Small intestine (tissue), 7 donors: ENCODE results near the gene MAPKBP1. TPM values are rescaled to one million over a fixed set of nuclear protein-coding genes. Genes with fewer than 3 reads are reported as not detected.

ENCODE experiments used
- DNase-seq, 2 donors: peaks; one replicate each; pipeline versions ENCODE4 v3.0.0 to v3.0.0-alpha.2; 2013
- FAIRE-seq: peaks from 2 replicates; lab custom pipeline; 2012; peaks lifted over from hg19 to GRCh38; lab: Jason Lieb, UNC
- H3K27ac ChIP-seq, 3 donors: one replicate each; pipeline ENCODE4 v1.5.1; 2013; ENCODE audit warnings: low read length in 2 of 3, mild to moderate bottlenecking in 2 of 3, control low read depth in 1 of 3, inconsistent platforms in 1 of 3, low read depth in 1 of 3, moderate library complexity in 1 of 3
- H3K27me3 ChIP-seq, 3 donors: one replicate each; pipeline ENCODE4 v1.6.1; 2013; ENCODE audit warnings: low read length in 3 of 3, inconsistent platforms in 1 of 3; ENCODE audit not compliant: control insufficient read depth in 3 of 3, insufficient read depth in 3 of 3
- H3K36me3 ChIP-seq, 3 donors: one replicate each; pipeline ENCODE4 v1.6.1; 2013; ENCODE audit warnings: low read length in 3 of 3, inconsistent platforms in 1 of 3, low read depth in 1 of 3, mild to moderate bottlenecking in 1 of 3, moderate library complexity in 1 of 3; ENCODE audit not compliant: control insufficient read depth in 3 of 3, insufficient read depth in 2 of 3
- H3K4me1 ChIP-seq, 3 donors: one replicate each; pipeline ENCODE4 v1.6.1; 2013; ENCODE audit warnings: low read length in 2 of 3, inconsistent platforms in 1 of 3, low read depth in 1 of 3, mild to moderate bottlenecking in 1 of 3, moderate library complexity in 1 of 3; ENCODE audit not compliant: control insufficient read depth in 3 of 3, insufficient read depth in 2 of 3
- H3K4me3 ChIP-seq, 3 donors: one replicate each; pipeline ENCODE4 v1.5.1; 2013; ENCODE audit warnings: low read length in 3 of 3, control low read depth in 1 of 3, inconsistent platforms in 1 of 3, low read depth in 1 of 3, mild to moderate bottlenecking in 1 of 3, moderate library complexity in 1 of 3
- H3K9me3 ChIP-seq, 2 donors: one replicate each; pipeline ENCODE4 v1.6.1; 2013; ENCODE audit warnings: low read depth in 1 of 2, low read length in 1 of 2; ENCODE audit not compliant: control insufficient read depth in 2 of 2, insufficient read depth in 1 of 2
- WGBS, 3 donors: extraction: QIAGEN DNeasy Blood & Tissue Kit; methylation state at CpG; one replicate each; pipeline ENCODE4 v1.1.7; 2013; 5-methylcytosine and 5-hydroxymethylcytosine counted together
- polyA plus RNA-seq, 4 donors: library from polyadenylated mRNA; stranded (reverse) in 3 of 4; unstranded in 1 of 4; fragments of 200-250 nt in 3 of 4; fragments of 120-200 nt in 1 of 4; gene quantifications; one replicate each; pipeline versions ENCODE4 v1.2.1 to v1.2.3, GENCODE V29; 2013
- donor health status: healthy with polysubstance abuse.
- donor health status: control.
- donor health status: control.
- donor health status: Bipolar disorder and iron deficiency.
- donor health status: healthy.

Gene MAPKBP1
- polyA plus RNA-seq, 4 donors, result 8.3 to 30.2 (median 23.6) TPM

GRCh38 chr15:41822471-41822870 is 48.2 kb downstream of the MAPKBP1 start:
- peaks cover 0 to 12% (median 0%) of the 10 kb centered on the region in 3 donors for H3K4me1 ChIP-seq
- H3K27ac ChIP-seq, result no peak overlapping the region
- H3K4me3 ChIP-seq, result no peak overlapping the region
- no peak for FAIRE-seq
- DNase-seq, result no peak
- H3K9me3 ChIP-seq, result no peaks in the 10 kb centered on the region
- WGBS, 3 donors, result 93 to 98% (median 98%) methylated on average over 6 of the region's 6 CpGs
- no peaks in the 10 kb centered on the region for H3K27me3 ChIP-seq
- H3K36me3 ChIP-seq, result peaks cover 0 to 93% (median 21%) of the 10 kb centered on the region in 3 donors

- H3K9me3 ChIP-seq, result no peaks in the 10 kb centered on the region
- no peaks in the 10 kb centered on the region for H3K27me3 ChIP-seq
- no peak overlapping the region for H3K4me3 ChIP-seq
- FAIRE-seq (no peak), DNase-seq (no peak)
- peaks cover 0 to 88% (median 21%) of the 10 kb centered on the region in 3 donors for H3K36me3 ChIP-seq
- WGBS, 3 donors, result 93 to 96% (median 96%) methylated on average over 6 of the region's 6 CpGs
- H3K4me1 ChIP-seq, result peaks cover 0 to 12% (median 0%) of the 10 kb centered on the region in 3 donors
- H3K27ac ChIP-seq, result no peak overlapping the region
Measured at GRCh38 chr15:41822957-41823356, 48.7 kb downstream of the MAPKBP1 start.

- no peak overlapping the region for H3K27ac ChIP-seq
- no peak overlapping the region for H3K4me3 ChIP-seq
- 84 to 93% (median 92%) methylated on average over 11 of the region's 11 CpGs for WGBS, 3 donors
- peaks cover 0 to 83% (median 20%) of the 10 kb centered on the region in 3 donors for H3K36me3 ChIP-seq
- H3K4me1 ChIP-seq, result peaks cover 0 to 12% (median 0%) of the 10 kb centered on the region in 3 donors
- no peak for FAIRE-seq
- DNase-seq, result no peak
- no peaks in the 10 kb centered on the region for H3K27me3 ChIP-seq
- no peaks in the 10 kb centered on the region for H3K9me3 ChIP-seq
Measured at GRCh38 chr15:41823502-41823901, 49.2 kb downstream of the MAPKBP1 start.

- H3K4me1 ChIP-seq, result peaks cover 3 to 15% (median 6%) of the 10 kb centered on the region in 3 donors
- no peak overlapping the region for H3K4me3 ChIP-seq
- H3K9me3 ChIP-seq, result no peaks in the 10 kb centered on the region
- peaks cover 0 to 76% (median 14%) of the 10 kb centered on the region in 3 donors for H3K36me3 ChIP-seq
- no peaks in the 10 kb centered on the region for H3K27me3 ChIP-seq
- WGBS, 3 donors, result 94 to 96% (median 96%) methylated on average over 19 of the region's 19 CpGs
- H3K27ac ChIP-seq, result no peak overlapping the region
- DNase-seq (no peak), FAIRE-seq (no peak)
Measured at GRCh38 chr15:41824062-41824745, 49.9 kb downstream of the MAPKBP1 start.

GRCh38 chr15:41825145-41825544 is 50.9 kb downstream of the MAPKBP1 start:
- DNase-seq (no peak), FAIRE-seq (no peak)
- H3K4me3 ChIP-seq, result no peak overlapping the region
- no peaks in the 10 kb centered on the region for H3K27me3 ChIP-seq
- WGBS, 3 donors, result 90 to 96% (median 95%) methylated on average over 10 of the region's 10 CpGs
- no peak overlapping the region for H3K27ac ChIP-seq
- no peaks in the 10 kb centered on the region for H3K9me3 ChIP-seq
- peaks cover 2 to 72% (median 13%) of the 10 kb centered on the region in 3 donors for H3K36me3 ChIP-seq
- H3K4me1 ChIP-seq, result peaks cover 3 to 19% (median 6%) of the 10 kb centered on the region in 3 donors

DNA sequence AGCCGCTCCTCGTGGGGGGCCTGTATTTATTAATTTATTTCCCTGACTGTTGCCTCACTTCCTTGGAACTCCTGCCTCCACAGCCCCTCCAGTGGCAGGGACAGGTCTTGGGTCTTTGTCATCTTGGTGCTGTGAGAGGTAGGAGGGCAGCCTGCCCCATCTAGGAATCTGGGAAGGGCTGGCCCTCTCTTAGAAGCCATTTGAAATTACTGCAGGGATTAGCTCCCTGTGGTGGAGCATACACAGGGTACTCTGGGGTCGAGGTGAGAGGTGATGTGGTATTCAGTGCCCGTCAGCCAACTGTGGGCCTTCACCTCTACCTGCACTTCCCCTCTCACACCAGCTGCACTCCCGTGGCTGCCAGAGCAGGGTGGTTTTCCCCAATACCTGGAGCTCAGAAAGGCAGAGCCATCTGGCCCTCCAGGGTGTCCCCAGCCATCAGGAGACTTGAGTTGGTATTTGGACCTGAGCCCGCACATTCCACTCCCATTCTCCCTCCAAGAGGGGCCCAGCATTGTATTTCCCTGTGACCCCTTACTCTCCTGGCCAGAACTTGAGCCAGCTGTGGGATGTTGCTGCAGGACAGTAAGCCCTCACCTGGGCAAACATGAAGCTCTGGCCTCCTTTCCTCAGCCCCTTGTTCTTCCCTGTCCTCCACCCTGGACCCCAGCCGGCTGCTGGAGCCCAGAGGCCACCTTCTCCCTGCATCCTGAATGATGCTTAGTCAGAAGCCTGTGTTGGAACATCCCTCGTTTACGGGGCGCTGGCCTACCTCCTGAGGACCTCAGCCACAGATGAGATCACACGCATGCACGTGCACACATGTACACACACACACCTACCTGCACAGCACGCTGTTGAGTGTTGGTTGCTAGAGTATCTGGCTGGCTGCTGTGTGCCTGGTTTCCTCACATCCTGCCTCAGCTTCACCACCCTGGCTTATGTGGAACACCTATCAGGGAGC is 51.6 kb downstream of the MAPKBP1 start:
- peaks cover 2 to 72% (median 13%) of the 10 kb centered on the region in 3 donors for H3K36me3 ChIP-seq
- peaks cover 3 to 17% (median 6%) of the 10 kb centered on the region in 3 donors for H3K4me1 ChIP-seq
- H3K27ac ChIP-seq, result no peak overlapping the region
- 79 to 85% (median 85%) methylated on average over 13 of the region's 13 CpGs for WGBS, 3 donors
- no peaks in the 10 kb centered on the region for H3K9me3 ChIP-seq
- no peak for FAIRE-seq
- H3K4me3 ChIP-seq, result no peak overlapping the region
- H3K27me3 ChIP-seq, result no peaks in the 10 kb centered on the region
- DNase-seq, result no peak

- DNase-seq (peak in 1 of 2 donors; percentile 35), FAIRE-seq (no peak)
- Histone ChIP-seq H3K27ac (no peak overlapping the region), H3K4me1 (peaks cover 3 to 7% (median 6%) of the 10 kb centered on the region in 3 donors), H3K36me3 (peaks cover 2 to 72% (median 13%) of the 10 kb centered on the region in 3 donors), H3K4me3 (peak overlapping the region; percentile 31 to 89 (median 33)), H3K9me3 (no peaks in the 10 kb centered on the region), H3K27me3 (no peaks in the 10 kb centered on the region)
- WGBS, 3 donors, result 1 to 4% (median 4%) methylated on average over 33 to 37 of the region's 37 CpGs
Measured at GRCh38 chr15:41827290-41827879, 53.1 kb downstream of the MAPKBP1 start.
